ENCODE results near the gene SMAD7. TPM values are rescaled to one million over a fixed set of nuclear protein-coding genes. Genes with fewer than 3 reads are reported as not detected.

SMAD7 gene
- total and polyA plus RNA-seq, 9 donors, result 10.7 to 36.5 (median 13.7) TPM

- no peaks in the 10 kb centered on the region for H3K9me3 ChIP-seq
- no peak overlapping the region for H3K27ac ChIP-seq
These were observed 46.9 kb upstream of the SMAD7 start for GRCh38 chr18:48997681-48997984.

GRCh38 chr18:48996901-48997463, 46.2 kb upstream of the SMAD7 start:
- H3K27ac ChIP-seq, result no peak overlapping the region
- intact Hi-C loops (cut with DNase I), result no loop called here
- H3K4me1 ChIP-seq (ENCODE audit: insufficient read depth), result peaks cover 2% of the 10 kb centered on the region

More at GRCh38 chr18:48997681-48997984, 46.9 kb upstream of the SMAD7 start:
- intact Hi-C loops (cut with DNase I), result no loop called here
- 89 to 95% (median 93%) methylated on average over 6 of the region's 6 CpGs for WGBS, 3 donors
- Histone ChIP-seq H3K4me1 (ENCODE audit: insufficient read depth) (peaks cover 2% of the 10 kb centered on the region), H3K27me3 (no peaks in the 10 kb centered on the region), H3K36me3 (no peaks in the 10 kb centered on the region), H3K4me3 (no peak overlapping the region)
- TF ChIP-seq EP300 (IDR thresholded peaks at IDR 0.05), result no peak
- no peak for TF ChIP-seq CTCF (IDR thresholded peaks at IDR 0.05)
- no peak for TF ChIP-seq POLR2A (IDR thresholded peaks at IDR 0.05)
- no peak for DNase-seq

GRCh38 chr18:48996041-48996440, 45.3 kb upstream of the SMAD7 start:
- intact Hi-C loops (cut with DNase I), result no loop called here
- peaks cover 2% of the 10 kb centered on the region for H3K4me1 ChIP-seq (ENCODE audit: insufficient read depth)
- WGBS, 3 donors, result 97 to 98% (median 97%) methylated on average over 4 of the region's 4 CpGs
- H3K4me3 ChIP-seq, result no peak overlapping the region
- TF ChIP-seq POLR2A (IDR thresholded peaks at IDR 0.05) (no peak), CTCF (IDR thresholded peaks at IDR 0.05) (no peak), EP300 (IDR thresholded peaks at IDR 0.05) (no peak)
- H3K36me3 ChIP-seq, result no peaks in the 10 kb centered on the region
- H3K27ac ChIP-seq, result no peak overlapping the region
- H3K9me3 ChIP-seq, result no peaks in the 10 kb centered on the region
- H3K27me3 ChIP-seq, result no peaks in the 10 kb centered on the region
- no peak for DNase-seq

More at GRCh38 chr18:48996901-48997463, 46.2 kb upstream of the SMAD7 start:
- H3K4me3 ChIP-seq, result no peak overlapping the region
- H3K36me3 ChIP-seq, result no peaks in the 10 kb centered on the region
- no peaks in the 10 kb centered on the region for H3K9me3 ChIP-seq
- H3K27me3 ChIP-seq, result no peaks in the 10 kb centered on the region
- DNase-seq, result no peak
- no peak for TF ChIP-seq EP300 (IDR thresholded peaks at IDR 0.05)
- TF ChIP-seq CTCF (IDR thresholded peaks at IDR 0.05), result no peak
- TF ChIP-seq POLR2A (IDR thresholded peaks at IDR 0.05), result no peak
- 80 to 91% (median 90%) methylated on average over 8 of the region's 8 CpGs for WGBS, 3 donors

GRCh38 chr18:48994926-48995835, 44.4 kb upstream of the SMAD7 start:
- Histone ChIP-seq H3K9me3 (no peaks in the 10 kb centered on the region), H3K27me3 (no peaks in the 10 kb centered on the region), H3K4me1 (ENCODE audit: insufficient read depth) (peaks cover 10% of the 10 kb centered on the region), H3K36me3 (no peaks in the 10 kb centered on the region), H3K4me3 (no peak overlapping the region), H3K27ac (no peak overlapping the region)
- 96 to 97% (median 96%) methylated on average over 20 of the region's 20 CpGs for WGBS, 3 donors
- no peak for TF ChIP-seq POLR2A (IDR thresholded peaks at IDR 0.05)
- no peak for DNase-seq
- intact Hi-C loops (cut with DNase I), result no loop called here

Measured in ovary (tissue), 9 donors.